ENCODE data around the gene VASP. TPM values are rescaled to one million over a fixed set of nuclear protein-coding genes. Genes with fewer than 3 reads are reported as not detected.

VASP gene
- total RNA-seq, 1 donor from 2014 or later, result 51.9 TPM

- TF ChIP-seq CTCF (conservative IDR thresholded peaks at IDR 0.05), result no peak
- DNase-seq (ENCODE audit: extremely low spot score, unreplicated experiment), result no peak
Measured at GRCh38 chr19:45475537-45476291, 31.6 kb upstream of the VASP start.

GRCh38 chr19:45476304-45476703 is 31.0 kb upstream of the VASP start:
- no peaks in the 10 kb centered on the region for H3K9me3 Mint-ChIP-seq
- peak overlapping the region; percentile 79 for H3K27ac Mint-ChIP-seq
- TF ChIP-seq CTCF (conservative IDR thresholded peaks at IDR 0.05), result no peak
- H3K36me3 Mint-ChIP-seq, result peaks cover 4% of the 10 kb centered on the region
- peaks cover 73% of the 10 kb centered on the region for H3K27me3 Mint-ChIP-seq
- H3K4me3 Mint-ChIP-seq, result peak overlapping the region; percentile 48
- peaks cover 13% of the 10 kb centered on the region for H3K4me1 Mint-ChIP-seq (ENCODE audit: unreplicated experiment)
- DNase-seq (ENCODE audit: extremely low spot score, unreplicated experiment), result no peak

More at GRCh38 chr19:45475537-45476291, 31.6 kb upstream of the VASP start:
- Mint-ChIP-seq H3K27ac (peak overlapping the region; percentile 79), H3K4me1 (ENCODE audit: unreplicated experiment) (peaks cover 13% of the 10 kb centered on the region), H3K36me3 (peaks cover 4% of the 10 kb centered on the region), H3K27me3 (peaks cover 77% of the 10 kb centered on the region), H3K4me3 (peak overlapping the region; percentile 61), H3K9me3 (no peaks in the 10 kb centered on the region)

- TF ChIP-seq CTCF (conservative IDR thresholded peaks at IDR 0.05), result no peak
Measured at GRCh38 chr19:45477186-45477585, 30.1 kb upstream of the VASP start.

GRCh38 chr19:45477713-45478453 is 29.4 kb upstream of the VASP start:
- DNase-seq (ENCODE audit: extremely low spot score, unreplicated experiment), result no peak
- no peak for TF ChIP-seq CTCF (conservative IDR thresholded peaks at IDR 0.05)
- Mint-ChIP-seq H3K9me3 (no peaks in the 10 kb centered on the region), H3K4me3 (peak overlapping the region; percentile 91), H3K27ac (peak overlapping the region; percentile 99), H3K36me3 (peaks cover under 1% of the 10 kb centered on the region), H3K27me3 (peaks cover 57% of the 10 kb centered on the region), H3K4me1 (ENCODE audit: unreplicated experiment) (peaks cover 7% of the 10 kb centered on the region)

More at GRCh38 chr19:45477186-45477585, 30.1 kb upstream of the VASP start:
- no peak for DNase-seq (ENCODE audit: extremely low spot score, unreplicated experiment)
- Mint-ChIP-seq H3K4me1 (ENCODE audit: unreplicated experiment) (peaks cover 13% of the 10 kb centered on the region), H3K27ac (peak overlapping the region; percentile 79), H3K27me3 (peaks cover 64% of the 10 kb centered on the region), H3K4me3 (peak overlapping the region; percentile 79), H3K9me3 (no peaks in the 10 kb centered on the region), H3K36me3 (peaks cover 4% of the 10 kb centered on the region)

GRCh38 chr19:45478454-45479238 is 28.6 kb upstream of the VASP start:
- H3K27ac Mint-ChIP-seq, result peak overlapping the region; percentile 99
- TF ChIP-seq CTCF (conservative IDR thresholded peaks at IDR 0.05), result peak; percentile 98
- H3K27me3 Mint-ChIP-seq, result peaks cover 50% of the 10 kb centered on the region
- H3K4me1 Mint-ChIP-seq (ENCODE audit: unreplicated experiment), result peaks cover 6% of the 10 kb centered on the region
- peak overlapping the region; percentile 91 for H3K4me3 Mint-ChIP-seq
- no peaks in the 10 kb centered on the region for H3K36me3 Mint-ChIP-seq
- no peaks in the 10 kb centered on the region for H3K9me3 Mint-ChIP-seq
- peak; percentile 86 for DNase-seq (ENCODE audit: extremely low spot score, unreplicated experiment)
